GM12878 (cell line): Measurements from ENCODE around the gene C3orf20. TPM values are rescaled to one million over a fixed set of nuclear protein-coding genes. Genes with fewer than 3 reads are reported as not detected.

Experiments used
- ATAC-seq: fragments of 200-7000 bp; cut with Tn5 transposase; 3 replicates; pipeline ENCODE4 v1.9.1; 2020; ENCODE audit warnings: mild to moderate bottlenecking, moderate library complexity
- BruUV-seq: library from RNA; stranded (reverse); fragments of 400-500 nt; replicated peaks from 2 replicates; lab custom pipeline; 2021; lab: Mats Ljungman, UMichigan
- CTCF ChIA-PET: fragments of 300-600 bp; sonication (Branson Sonifier 250); formaldehyde crosslinking; extraction: SDS; loops from one replicate; lab custom pipeline; 2021; ENCODE audit warnings: inconsistent platforms; lab: Yijun Ruan, JAX
- POLR2A ChIA-PET: fragments of 350-600 bp; formaldehyde crosslinking; extraction: SDS; loops from one replicate; lab custom pipeline; 2021; ENCODE audit warnings: inconsistent platforms; lab: Charles Lee
- RAD21 ChIA-PET: fragments of 300-600 bp; sonication (Branson Sonifier 250); formaldehyde crosslinking; loops from one replicate; lab custom pipeline; 2023; ENCODE audit warnings: antibody characterized with exemption; ENCODE audit not compliant: unreplicated experiment; lab: Charles Lee
- SMC1A ChIA-PET: fragments of 300-600 bp; sonication (Branson Sonifier 250); formaldehyde crosslinking; loops from one replicate; lab custom pipeline; 2023; ENCODE audit not compliant: unreplicated experiment, uncharacterized antibody; lab: Charles Lee
- DNase-seq: peaks from one replicate; pipeline ENCODE4 v3.0.0-alpha.2; 2011; ENCODE audit warnings: low read depth, low spot score
- FAIRE-seq: peaks from 3 replicates; lab custom pipeline; 2011; peaks lifted over from hg19 to GRCh38; lab: Jason Lieb, UNC
- H2AFZ ChIP-seq: 2 replicates; pipeline ENCODE4 v1.6.0; 2011; ENCODE audit warnings: low read depth, low read length, control low read depth; ENCODE audit not compliant: control insufficient read depth
- H3K27ac ChIP-seq: 2 replicates; pipeline ENCODE4 v1.5.1; 2011; ENCODE audit warnings: control low read depth; ENCODE audit not compliant: control insufficient read depth, insufficient read depth
- H3K27me3 ChIP-seq, 2 experiments: replicated peaks in 1 of 2; 2 replicates each; pipeline versions ENCODE4 v1.6.0 to v1.6.1; 2011; ENCODE audit warnings: low read length in 1 of 2; ENCODE audit not compliant: control insufficient read depth in 2 of 2, insufficient read depth in 2 of 2
- H3K36me3 ChIP-seq, 2 experiments: 2 replicates each; pipeline ENCODE4 v1.5.1; 2011; ENCODE audit warnings: low read length in 1 of 2; ENCODE audit not compliant: control insufficient read depth in 2 of 2, insufficient read depth in 2 of 2
- H3K4me1 ChIP-seq: 2 replicates; pipeline ENCODE4 v1.6.1; 2011; ENCODE audit warnings: mild to moderate bottlenecking, low read length, moderate library complexity, mixed read lengths; ENCODE audit not compliant: control insufficient read depth, insufficient read depth
- H3K4me2 ChIP-seq: 2 replicates; pipeline ENCODE4 v1.6.0; 2011; ENCODE audit warnings: control low read depth; ENCODE audit not compliant: control insufficient read depth, insufficient read depth
- H3K4me3 ChIP-seq: fragments of 200-600 bp; sonication (generic); 2 replicates; pipeline ENCODE4 v1.5.1; 2016
- H3K79me2 ChIP-seq: 2 replicates; pipeline ENCODE4 v1.6.0; 2011; ENCODE audit warnings: low read length; ENCODE audit not compliant: control insufficient read depth, insufficient read depth
- H3K9ac ChIP-seq: 2 replicates; pipeline ENCODE4 v1.8.0; 2011; ENCODE audit warnings: low read length, control low read depth, mixed read lengths; ENCODE audit not compliant: control insufficient read depth, insufficient read depth
- H3K9me3 ChIP-seq: replicated peaks from 3 replicates; pipeline ENCODE4 v1.5.1; 2011; ENCODE audit warnings: mild to moderate bottlenecking, low read length; ENCODE audit not compliant: control insufficient read depth, insufficient read depth
- H4K20me1 ChIP-seq: 2 replicates; pipeline ENCODE4 v1.6.0; 2011; ENCODE audit not compliant: control insufficient read depth, insufficient read depth
- ASH2L ChIP-seq: fragments of 300-600, 200-600 bp; sonication (generic); IDR thresholded peaks from 2 replicates; pipeline ENCODE4 v1.6.1; 2017; ENCODE audit warnings: low read depth, mild to moderate bottlenecking, borderline replicate concordance
- EP300 ChIP-seq, 2 experiments: fragments of 150-350 bp in 1 of 2; IDR thresholded peaks; 2 replicates each; pipeline ENCODE4 v1.6.1; 2011 to 2012; ENCODE audit warnings: low read depth in 2 of 2, low read length in 2 of 2, borderline replicate concordance in 1 of 2, improper control_type of control experiment in 1 of 2, inconsistent platforms in 1 of 2; ENCODE audit not compliant: control insufficient read depth in 1 of 2
- NFIC ChIP-seq: IDR thresholded peaks from 2 replicates; pipeline ENCODE4 v1.6.1; 2012; ENCODE audit warnings: low read depth, mild to moderate bottlenecking, inconsistent platforms, low read length, moderate library complexity
- RELA ChIP-seq: fragments of 450-650 bp; IDR thresholded peaks from 2 replicates; pipeline ENCODE4 v1.8.0; 2014; ENCODE audit warnings: borderline replicate concordance; ENCODE audit not compliant: partially characterized antibody
- SP1 ChIP-seq: IDR thresholded peaks from one replicate; pipeline ENCODE4 v1.6.1; 2011; ENCODE audit warnings: low read depth, low read length
- SRF ChIP-seq, 2 experiments: IDR thresholded peaks; 2 replicates each; pipeline ENCODE4 v1.6.1; 2011; ENCODE audit warnings: low read depth in 2 of 2, low read length in 2 of 2, mild to moderate bottlenecking in 1 of 2, moderate library complexity in 1 of 2
- ZSCAN29 ChIP-seq: fragments of 450-650 bp; IDR thresholded peaks from 2 replicates; pipeline ENCODE4 v1.6.1; 2017; ENCODE audit warnings: mild to moderate bottlenecking, moderate library complexity
- WGBS: methylation state at CpG from one replicate; pipeline ENCODE4 v1.1.6; 2016; ENCODE audit warnings: low lambda C conversion rate; ENCODE audit not compliant: insufficient replicate concordance, insufficient coverage; ENCODE audit errors: missing lambda C conversion rate; 5-methylcytosine and 5-hydroxymethylcytosine counted together
- in situ Hi-C: fragments of 300-500 bp; cut with MboI; formaldehyde crosslinking; loops from 9 replicates; pipeline ENCODE4 v1.14.3; 2018; ENCODE audit warnings: mixed read lengths
- intact Hi-C: fragments of 100-400 bp; cut with micrococcal nuclease; formaldehyde crosslinking; loops from one replicate; pipeline ENCODE4 v1.14.2; 2022; ENCODE audit not compliant: unreplicated experiment
- polyA plus RNA-seq, 11 experiments: library from polyadenylated mRNA; depleted of rRNA in 4 of 11; unstranded in 6 of 11; stranded (reverse) in 5 of 11; fragments of >200 nt; fragmentation: Nextera tagmentation in 4 of 11; fragmentation: Illumina TruSeq in 1 of 11; extraction: Ambion mirVana in 4 of 11; extraction: Trizol in 1 of 11; gene quantifications; 1 replicate in 1 of 11; 2 replicates in 10 of 11; pipeline versions ENCODE4 v1.2.1 to v1.2.3, GENCODE V29; 2011 to 2016; ENCODE audit warnings: inconsistent platforms in 2 of 11, missing spikeins in 2 of 11, low read depth in 1 of 11
- total RNA-seq, 4 experiments: library from RNA; depleted of rRNA in 3 of 4; stranded (reverse); fragments of >200 nt in 3 of 4; fragmentation: Illumina TruSeq in 1 of 4; extraction: Trizol in 1 of 4; gene quantifications; 2 replicates each; pipeline versions ENCODE4 v1.2.1 to v1.2.3, GENCODE V29; 2013 to 2021
- TF ChIP-seq, protein P1 (sequence below): fragments of 450-650 bp; IDR thresholded peaks from 2 replicates; pipeline ENCODE4 v1.6.1; 2017; ENCODE audit warnings: borderline replicate concordance

C3orf20 gene
- total and polyA plus RNA-seq, 10 of the 15 experiments (the other 5 are each of a cell fraction or from before 2014, with no cell fraction given): 0.05 to 2.9 (median 1.0) TPM

DNA sequence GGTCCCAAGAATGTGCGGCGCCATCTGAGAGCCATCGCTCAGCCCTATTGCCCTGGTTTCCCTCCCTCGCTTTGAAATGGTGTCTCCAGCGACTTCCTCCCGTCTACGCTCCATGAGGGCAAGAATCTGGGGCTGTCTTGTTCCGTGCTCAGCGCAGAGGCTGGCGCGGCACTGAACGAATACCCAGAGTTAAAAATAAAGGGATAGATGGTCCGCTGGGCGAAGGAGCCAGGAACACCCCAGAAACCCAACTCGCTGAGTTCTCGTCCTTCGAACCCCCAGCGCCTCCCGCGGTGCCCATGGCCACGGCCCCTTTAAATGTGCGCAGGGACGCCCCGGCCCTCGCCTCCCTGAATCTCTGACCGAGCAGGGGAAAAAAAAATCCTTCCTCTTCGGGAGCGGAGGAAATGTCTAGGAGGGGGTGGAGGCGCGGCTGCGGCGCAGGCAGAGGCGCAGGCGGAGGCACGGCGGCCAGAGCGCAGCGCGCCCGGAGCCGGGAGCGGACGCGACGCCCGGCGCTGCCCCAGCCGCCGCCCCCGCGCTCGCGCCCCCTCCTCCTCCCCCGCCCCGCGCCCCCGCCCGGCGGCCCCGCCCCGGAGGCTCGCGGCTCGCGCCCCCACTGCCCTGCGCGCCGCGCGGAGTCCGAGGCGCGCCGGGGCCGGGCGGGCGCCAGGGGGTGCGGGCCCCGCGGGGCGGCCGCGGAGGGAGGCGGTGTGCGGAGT, 135.3 kb downstream of the C3orf20 start (continued):
- TF ChIP-seq SRF (IDR thresholded peaks at IDR 0.05; ENCODE audit: low read depth in 2 of 2, low read length in 2 of 2) (no peak), ZSCAN29 (no peak), NFIC (no peak), RELA (no peak), ASH2L (no peak), SP1 (no peak)
- TF ChIP-seq, protein P1, sequence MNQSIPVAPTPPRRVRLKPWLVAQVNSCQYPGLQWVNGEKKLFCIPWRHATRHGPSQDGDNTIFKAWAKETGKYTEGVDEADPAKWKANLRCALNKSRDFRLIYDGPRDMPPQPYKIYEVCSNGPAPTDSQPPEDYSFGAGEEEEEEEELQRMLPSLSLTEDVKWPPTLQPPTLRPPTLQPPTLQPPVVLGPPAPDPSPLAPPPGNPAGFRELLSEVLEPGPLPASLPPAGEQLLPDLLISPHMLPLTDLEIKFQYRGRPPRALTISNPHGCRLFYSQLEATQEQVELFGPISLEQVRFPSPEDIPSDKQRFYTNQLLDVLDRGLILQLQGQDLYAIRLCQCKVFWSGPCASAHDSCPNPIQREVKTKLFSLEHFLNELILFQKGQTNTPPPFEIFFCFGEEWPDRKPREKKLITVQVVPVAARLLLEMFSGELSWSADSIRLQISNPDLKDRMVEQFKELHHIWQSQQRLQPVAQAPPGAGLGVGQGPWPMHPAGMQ: no peak

DNA sequence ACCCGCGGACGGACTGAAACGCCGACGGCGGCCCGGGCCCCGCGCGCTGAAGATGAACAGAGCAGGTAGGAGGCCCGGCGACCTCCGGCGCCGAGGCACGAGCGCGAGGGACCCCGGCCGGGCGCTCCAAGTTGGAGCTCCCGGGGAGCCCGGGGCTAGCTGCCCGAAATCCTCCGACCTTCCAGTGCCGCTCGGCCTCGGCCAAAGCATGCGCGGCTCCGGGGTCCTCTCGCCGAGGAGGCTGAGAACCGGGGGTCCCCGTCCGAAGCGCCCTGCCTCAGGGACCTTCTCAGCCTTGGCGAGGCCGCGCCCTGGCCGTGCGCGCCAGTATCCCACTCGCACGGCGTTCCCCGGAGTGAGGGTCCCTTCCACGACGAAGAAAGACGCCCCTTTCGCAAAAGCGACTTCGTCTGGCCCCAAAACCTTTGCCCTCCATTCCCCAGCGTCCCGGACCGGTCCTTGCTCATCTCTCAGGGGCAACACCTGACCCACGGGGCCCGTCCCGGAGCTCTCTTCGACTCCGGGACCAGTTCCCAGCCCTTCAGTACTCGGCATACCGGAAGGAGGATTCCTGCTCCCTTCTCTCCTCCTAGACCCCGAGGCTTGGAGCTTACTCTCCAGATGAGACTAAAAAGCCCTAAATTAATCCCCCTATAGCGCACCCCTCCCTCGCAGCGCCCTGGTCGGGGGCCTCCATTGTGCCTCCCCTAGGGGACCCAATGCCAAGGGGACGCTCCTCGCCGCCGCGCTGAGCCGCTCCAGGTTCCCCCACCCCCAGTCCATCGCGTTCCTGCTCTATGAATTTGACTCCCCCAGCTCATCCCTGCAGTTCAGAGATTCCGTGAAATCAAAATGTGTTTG, 136.1 kb downstream of the C3orf20 start:
- no peak for FAIRE-seq
- H3K4me2 ChIP-seq: no peak overlapping the region
- ChIA-PET POLR2A (no interaction called here), SMC1A (no interaction called here), CTCF (no interaction called here), RAD21 (no interaction called here)
- 24% methylated on average over 58 of the region's 78 CpGs for WGBS
- no peak overlapping the region for H3K27ac ChIP-seq
- intact Hi-C loops: no loop called here
- H3K27me3 ChIP-seq: peaks cover 16 to 21% of the 10 kb centered on the region in 2 experiments
- no peak overlapping the region for H2AFZ ChIP-seq
- in situ Hi-C loops: no loop called here
- no peak for DNase-seq
- no peaks in the 10 kb centered on the region for H4K20me1 ChIP-seq
- no peak overlapping the region for H3K9ac ChIP-seq
- no peaks in the 10 kb centered on the region for H3K36me3 ChIP-seq
- no peaks in the 10 kb centered on the region for H3K9me3 ChIP-seq
- no peak overlapping the region for H3K4me3 ChIP-seq
- TF ChIP-seq EP300 (IDR thresholded peaks at IDR 0.05; ENCODE audit: borderline replicate concordance in 1 of 2, control insufficient read depth in 1 of 2, low read depth in 2 of 2, low read length in 2 of 2): no peak
- H3K4me1 ChIP-seq: no peaks in the 10 kb centered on the region
- BruUV-seq: no TSS peak
- no peak for ATAC-seq
- H3K79me2 ChIP-seq: no peaks in the 10 kb centered on the region
